BE2C (cell line): ENCODE measurements around the gene CER1. TPM values are rescaled to one million over a fixed set of nuclear protein-coding genes. Genes with fewer than 3 reads are reported as not detected.

Experiments used
- DNase-seq: peaks from one replicate; pipeline ENCODE4 v3.0.0-alpha.2; 2020
- H3K27me3 ChIP-seq: fragments of 250-450 bp; sonication (Bioruptor Pico); 2 replicates; pipeline ENCODE4 v1.5.1; 2020; ENCODE audit warnings: mild to moderate bottlenecking
- H3K36me3 ChIP-seq: fragments of 250-450 bp; sonication (Bioruptor Pico); 2 replicates; pipeline ENCODE4 v1.5.1; 2020; ENCODE audit warnings: mild to moderate bottlenecking
- H3K4me1 ChIP-seq: fragments of 250-450 bp; sonication (Bioruptor Pico); 2 replicates; pipeline ENCODE4 v1.5.1; 2020
- H3K4me3 ChIP-seq: 2 replicates; pipeline ENCODE4 v1.5.1; 2011; ENCODE audit warnings: low read depth, low read length
- H3K9me3 ChIP-seq: fragments of 250-450 bp; sonication (Bioruptor Pico); 2 replicates; pipeline ENCODE4 v1.5.1; 2020
- polyA plus RNA-seq: library from polyadenylated mRNA; unstranded; fragments of >200 nt; gene quantifications from one replicate; pipeline ENCODE4 v1.2.1, GENCODE V29; 2012; ENCODE audit warnings: low read depth, missing spikeins; ENCODE audit not compliant: insufficient read length, insufficient read depth
- TF ChIP-seq, protein P1 (sequence below): IDR thresholded peaks from 2 replicates; pipeline ENCODE4 v1.5.1; 2012; ENCODE audit warnings: mild to moderate bottlenecking, low read depth, low read length

Gene CER1, protein sequence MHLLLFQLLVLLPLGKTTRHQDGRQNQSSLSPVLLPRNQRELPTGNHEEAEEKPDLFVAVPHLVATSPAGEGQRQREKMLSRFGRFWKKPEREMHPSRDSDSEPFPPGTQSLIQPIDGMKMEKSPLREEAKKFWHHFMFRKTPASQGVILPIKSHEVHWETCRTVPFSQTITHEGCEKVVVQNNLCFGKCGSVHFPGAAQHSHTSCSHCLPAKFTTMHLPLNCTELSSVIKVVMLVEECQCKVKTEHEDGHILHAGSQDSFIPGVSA
- polyA plus RNA-seq: not detected

DNA sequence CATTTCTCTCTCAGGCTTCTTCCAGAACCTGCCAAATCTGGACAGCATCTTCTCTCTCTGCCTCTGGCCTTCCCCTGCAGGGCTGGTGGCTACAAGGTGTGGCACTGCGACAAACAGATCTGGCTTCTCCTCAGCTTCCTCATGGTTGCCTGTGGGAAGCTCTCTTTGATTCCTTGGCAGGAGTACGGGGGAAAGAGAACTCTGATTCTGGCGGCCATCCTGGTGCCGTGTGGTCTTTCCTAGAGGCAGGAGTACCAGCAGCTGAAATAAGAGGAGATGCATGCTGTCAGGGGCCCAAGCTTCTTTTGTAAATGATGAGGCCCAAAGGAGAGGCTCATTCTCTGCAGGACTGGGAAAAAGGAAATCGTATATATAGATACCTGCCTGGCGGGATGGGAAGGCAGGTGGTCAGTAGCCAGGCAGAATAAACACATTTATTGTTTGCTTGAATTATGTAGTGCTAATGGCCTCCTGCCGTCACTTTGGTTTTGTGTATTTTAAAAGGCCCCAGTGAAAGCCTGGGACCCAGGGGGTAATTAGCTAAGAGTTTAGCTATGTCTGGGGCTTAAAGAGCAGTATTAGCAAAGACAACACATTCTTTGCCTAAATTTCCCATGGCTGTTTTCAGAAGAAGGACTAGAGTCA is at the start of gene CER1:
Gene CER1, minus strand, starts transcription at position 343 of the 645 bp plus-strand sequence. Its CDS starts 61 bp downstream, at position 282.
- Histone ChIP-seq H3K9me3 (no peaks in the 10 kb centered on the region), H3K4me3 (no peak within 1 kb of the TSS), H3K27me3 (no peaks in the 10 kb centered on the region), H3K36me3 (no peaks in the 10 kb centered on the region), H3K4me1 (no peaks in the 10 kb centered on the region)
- DNase-seq: no peak
- TF ChIP-seq, protein P1, sequence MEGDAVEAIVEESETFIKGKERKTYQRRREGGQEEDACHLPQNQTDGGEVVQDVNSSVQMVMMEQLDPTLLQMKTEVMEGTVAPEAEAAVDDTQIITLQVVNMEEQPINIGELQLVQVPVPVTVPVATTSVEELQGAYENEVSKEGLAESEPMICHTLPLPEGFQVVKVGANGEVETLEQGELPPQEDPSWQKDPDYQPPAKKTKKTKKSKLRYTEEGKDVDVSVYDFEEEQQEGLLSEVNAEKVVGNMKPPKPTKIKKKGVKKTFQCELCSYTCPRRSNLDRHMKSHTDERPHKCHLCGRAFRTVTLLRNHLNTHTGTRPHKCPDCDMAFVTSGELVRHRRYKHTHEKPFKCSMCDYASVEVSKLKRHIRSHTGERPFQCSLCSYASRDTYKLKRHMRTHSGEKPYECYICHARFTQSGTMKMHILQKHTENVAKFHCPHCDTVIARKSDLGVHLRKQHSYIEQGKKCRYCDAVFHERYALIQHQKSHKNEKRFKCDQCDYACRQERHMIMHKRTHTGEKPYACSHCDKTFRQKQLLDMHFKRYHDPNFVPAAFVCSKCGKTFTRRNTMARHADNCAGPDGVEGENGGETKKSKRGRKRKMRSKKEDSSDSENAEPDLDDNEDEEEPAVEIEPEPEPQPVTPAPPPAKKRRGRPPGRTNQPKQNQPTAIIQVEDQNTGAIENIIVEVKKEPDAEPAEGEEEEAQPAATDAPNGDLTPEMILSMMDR: no peak

DNA sequence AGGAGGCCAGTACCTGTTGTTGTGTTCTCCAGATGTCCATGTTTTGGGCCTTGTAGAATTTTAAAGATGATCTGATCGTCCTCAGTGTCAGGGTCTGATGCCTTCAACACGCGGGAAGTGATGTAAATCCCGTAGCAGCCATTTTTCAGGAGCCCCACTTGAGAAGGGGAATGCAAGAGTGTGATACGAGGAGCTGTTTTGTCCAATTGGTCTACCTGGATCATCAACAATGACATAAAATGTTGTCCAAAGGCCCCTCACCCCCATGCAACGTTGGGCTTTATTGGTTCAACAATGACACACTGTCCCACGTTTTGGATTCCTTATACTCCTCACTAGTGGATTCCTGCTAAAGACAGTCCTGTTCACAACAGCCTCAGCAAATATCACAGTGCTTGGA is 48.1 kb upstream of the CER1 start:
- H3K36me3 ChIP-seq: no peaks in the 10 kb centered on the region
- peaks cover 16% of the 10 kb centered on the region for H3K4me1 ChIP-seq
- DNase-seq: no peak
- no peak overlapping the region for H3K4me3 ChIP-seq
- H3K9me3 ChIP-seq: no peaks in the 10 kb centered on the region
- TF ChIP-seq, protein P1: no peak
- no peaks in the 10 kb centered on the region for H3K27me3 ChIP-seq

DNA sequence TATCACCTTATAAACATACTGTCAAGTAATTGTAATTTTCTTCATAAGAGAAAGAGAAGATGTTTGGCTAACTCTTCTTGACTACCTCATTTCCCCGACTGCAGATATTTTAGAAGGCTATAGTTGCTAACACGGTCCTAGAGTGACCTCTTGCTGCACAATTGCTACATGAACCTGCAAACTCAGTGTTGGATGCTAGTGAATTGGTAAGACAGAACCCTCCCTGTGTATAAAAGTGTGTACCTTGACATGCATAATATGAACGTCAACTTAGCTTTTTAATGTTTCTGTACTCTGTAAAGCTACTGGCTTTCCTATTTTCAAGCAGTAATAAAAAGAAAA is 46.7 kb upstream of the CER1 start:
- TF ChIP-seq, protein P1: peak; percentile 84
- Histone ChIP-seq H3K4me3 (no peak overlapping the region), H3K36me3 (no peaks in the 10 kb centered on the region), H3K4me1 (peaks cover 16% of the 10 kb centered on the region), H3K27me3 (no peaks in the 10 kb centered on the region), H3K9me3 (no peaks in the 10 kb centered on the region)
- DNase-seq: peak; percentile 47

DNA sequence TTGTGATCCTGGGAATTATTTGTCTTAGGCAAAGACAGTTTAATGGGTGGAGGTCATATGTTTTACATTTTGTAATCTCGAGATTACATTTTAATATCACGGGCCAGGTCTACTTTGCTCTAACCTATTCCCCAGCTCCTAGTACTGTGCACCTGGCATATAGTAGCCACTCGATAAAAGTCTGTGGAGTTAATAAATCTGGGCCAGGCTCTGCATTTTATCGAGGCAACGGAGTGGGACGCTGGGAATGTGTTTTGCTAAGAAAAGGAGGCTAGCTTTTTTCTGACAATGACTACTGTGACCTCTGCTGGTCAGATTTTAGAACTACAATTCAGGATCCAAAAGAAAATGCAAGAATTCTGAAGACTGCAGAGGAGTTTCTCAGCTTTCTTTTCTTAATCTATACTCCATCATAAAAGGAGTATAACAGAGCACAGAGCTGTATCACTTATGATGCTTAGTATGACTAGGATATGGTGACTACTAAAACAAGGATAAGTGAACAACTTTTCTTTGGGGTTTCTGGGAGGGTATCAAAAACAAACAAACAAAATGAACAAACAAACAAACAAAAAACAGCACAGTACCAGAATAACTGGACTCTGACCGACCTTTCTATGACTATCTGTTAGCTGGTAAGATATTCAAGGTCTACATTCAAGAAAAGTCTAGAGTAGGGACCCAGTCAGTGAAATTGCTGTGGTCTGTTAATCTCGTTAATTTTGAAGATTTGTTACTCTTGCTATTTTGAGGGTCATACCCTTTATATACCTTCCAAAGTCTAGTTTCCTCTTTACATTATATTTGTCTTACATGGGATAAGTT is 46.1 kb upstream of the CER1 start:
- Histone ChIP-seq H3K9me3 (no peaks in the 10 kb centered on the region), H3K27me3 (no peaks in the 10 kb centered on the region), H3K4me3 (no peak overlapping the region), H3K36me3 (no peaks in the 10 kb centered on the region), H3K4me1 (peaks cover 16% of the 10 kb centered on the region)
- peak; percentile 49 for DNase-seq
- TF ChIP-seq, protein P1: peak; percentile 77

DNA sequence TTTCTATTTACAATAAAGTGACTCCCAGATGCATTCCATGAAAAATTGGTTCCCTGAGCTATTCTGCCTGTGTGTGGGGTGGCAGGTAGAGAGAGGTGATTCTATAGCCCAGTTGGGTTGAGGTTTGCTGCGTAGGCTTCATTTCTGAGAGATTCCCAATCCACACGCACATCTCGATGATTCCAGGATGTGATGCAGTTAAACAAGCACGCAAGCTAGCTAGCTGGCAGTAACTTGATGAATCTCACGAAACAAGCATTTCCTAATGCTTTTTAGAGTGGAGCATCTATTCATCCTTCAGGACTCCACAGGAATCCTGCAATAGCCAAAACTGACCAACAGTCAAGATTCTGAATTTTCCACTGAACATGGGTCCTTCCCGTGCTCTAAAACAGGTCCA is 43.8 kb upstream of the CER1 start:
- no peak for DNase-seq
- H3K27me3 ChIP-seq: no peaks in the 10 kb centered on the region
- TF ChIP-seq, protein P1: no peak
- peaks cover 16% of the 10 kb centered on the region for H3K4me1 ChIP-seq
- no peaks in the 10 kb centered on the region for H3K9me3 ChIP-seq
- no peak overlapping the region for H3K4me3 ChIP-seq
- no peaks in the 10 kb centered on the region for H3K36me3 ChIP-seq
